Urinary bladder (tissue), 4 donors: ENCODE results near the gene ZCCHC3. TPM values are rescaled to one million over a fixed set of nuclear protein-coding genes. Genes with fewer than 3 reads are reported as not detected.
A peak's percentile ranks its signal among the peaks of the same experiment; 100 is the strongest.
"Not testable (repeated sequence)": the region's sequence is repeated elsewhere in the genome, so short reads cannot be mapped to it uniquely, and the experiment has no call there.

Experiments
- DNase-seq: peaks from one replicate; pipeline ENCODE4 v3.0.0-alpha.2; 2015; ENCODE audit errors: extremely low spot score
- H3K27ac ChIP-seq: one replicate; pipeline ENCODE4 v1.5.1; 2013; ENCODE audit warnings: low read depth, mild to moderate bottlenecking, moderate library complexity
- H3K36me3 ChIP-seq: one replicate; pipeline ENCODE4 v1.6.1; 2013; ENCODE audit warnings: mild to moderate bottlenecking, moderate library complexity; ENCODE audit not compliant: insufficient read depth
- H3K4me1 ChIP-seq: one replicate; pipeline ENCODE4 v1.6.1; 2013; ENCODE audit warnings: mild to moderate bottlenecking, moderate library complexity; ENCODE audit not compliant: insufficient read depth
- H3K4me3 ChIP-seq: one replicate; pipeline ENCODE4 v1.5.1; 2013; ENCODE audit warnings: low read depth, low read length
- WGBS: extraction: QIAGEN DNeasy Blood & Tissue Kit; methylation state at CpG from one replicate; pipeline ENCODE4 v1.1.7; 2013; 5-methylcytosine and 5-hydroxymethylcytosine counted together
- polyA plus RNA-seq: library from polyadenylated mRNA; stranded (reverse); fragments of 200-250 nt; gene quantifications from one replicate; pipeline ENCODE4 v1.2.3, GENCODE V29; 2013
- total RNA-seq: library from RNA; depleted of rRNA; stranded (reverse); fragments of >200 nt; gene quantifications from one replicate; pipeline ENCODE4 v1.2.3, GENCODE V29; 2014
- donor health status: healthy with polysubstance abuse.
- donor health status: healthy.

The ZCCHC3 gene, protein sequence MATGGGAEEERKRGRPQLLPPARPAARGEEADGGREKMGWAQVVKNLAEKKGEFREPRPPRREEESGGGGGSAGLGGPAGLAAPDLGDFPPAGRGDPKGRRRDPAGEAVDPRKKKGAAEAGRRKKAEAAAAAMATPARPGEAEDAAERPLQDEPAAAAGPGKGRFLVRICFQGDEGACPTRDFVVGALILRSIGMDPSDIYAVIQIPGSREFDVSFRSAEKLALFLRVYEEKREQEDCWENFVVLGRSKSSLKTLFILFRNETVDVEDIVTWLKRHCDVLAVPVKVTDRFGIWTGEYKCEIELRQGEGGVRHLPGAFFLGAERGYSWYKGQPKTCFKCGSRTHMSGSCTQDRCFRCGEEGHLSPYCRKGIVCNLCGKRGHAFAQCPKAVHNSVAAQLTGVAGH
- 18.0 TPM for total RNA-seq
- polyA plus RNA-seq: 14.2 TPM

DNA sequence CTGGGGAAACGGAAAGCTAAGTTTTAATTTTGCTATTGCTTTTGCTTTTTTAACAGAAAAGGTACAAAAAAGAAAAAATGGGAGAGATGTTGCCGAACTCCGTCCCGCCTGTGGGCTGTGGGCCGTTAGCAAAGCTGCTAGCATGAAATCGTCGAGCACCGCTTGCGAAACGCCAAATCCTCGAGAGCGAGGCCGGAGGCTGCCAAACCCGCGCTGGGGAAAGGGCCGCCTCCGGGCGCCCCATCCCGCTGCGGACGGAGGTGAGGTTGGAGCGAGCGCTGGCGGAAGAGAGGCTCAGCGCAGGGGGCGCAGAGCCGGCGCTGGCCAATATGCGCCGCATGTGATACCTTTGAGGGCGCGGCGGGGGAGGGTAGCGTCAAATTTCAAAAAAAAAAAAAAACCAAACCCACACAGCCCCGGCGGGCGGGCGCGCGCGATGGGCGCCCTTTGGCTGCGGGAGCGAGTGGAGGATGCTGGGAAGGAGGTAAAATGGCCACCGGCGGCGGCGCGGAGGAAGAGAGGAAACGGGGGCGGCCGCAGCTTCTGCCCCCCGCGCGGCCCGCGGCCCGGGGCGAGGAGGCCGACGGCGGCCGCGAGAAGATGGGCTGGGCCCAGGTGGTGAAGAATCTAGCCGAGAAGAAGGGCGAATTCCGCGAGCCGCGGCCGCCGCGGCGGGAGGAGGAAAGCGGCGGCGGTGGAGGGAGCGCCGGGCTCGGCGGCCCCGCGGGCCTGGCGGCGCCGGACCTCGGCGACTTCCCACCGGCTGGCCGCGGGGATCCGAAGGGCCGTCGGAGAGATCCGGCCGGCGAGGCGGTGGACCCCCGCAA lies at the start of gene ZCCHC3:
TSS of gene ZCCHC3 (plus strand) at position 473 of the 827 bp plus-strand sequence. CDS start at position 490, 17 bp downstream.
- peak; percentile 91 for DNase-seq
- Histone ChIP-seq H3K27ac (peak within 1 kb of the TSS; percentile 100), H3K4me1 (no peaks in the 10 kb centered on the region), H3K4me3 (peak within 1 kb of the TSS; percentile 87), H3K36me3 (no peaks in the 10 kb centered on the region)
- WGBS: under 1% methylated on average over 98 of the region's 99 CpGs

DNA sequence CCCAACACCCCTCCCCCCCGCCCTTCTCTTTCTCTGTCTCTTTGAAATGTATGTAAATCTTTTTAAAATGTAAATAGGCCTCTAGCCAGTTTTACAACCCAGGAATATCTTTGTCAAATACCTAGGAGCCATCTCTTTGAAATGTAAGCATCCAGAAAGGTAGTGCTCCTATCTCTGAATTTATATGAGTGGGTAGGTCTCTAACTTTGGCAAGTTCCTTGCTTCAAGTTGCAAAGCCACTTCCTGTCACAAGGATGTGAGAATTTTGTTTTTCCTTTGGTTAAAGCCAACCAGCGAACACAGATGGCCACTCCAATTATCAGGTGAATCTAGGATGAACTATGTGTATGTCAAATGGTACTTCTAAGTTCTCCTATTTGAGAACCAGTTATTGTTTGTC lies 46.0 kb upstream of the ZCCHC3 start:
- no peak for DNase-seq
- Histone ChIP-seq H3K4me1 (no peaks in the 10 kb centered on the region), H3K4me3 (no peak overlapping the region), H3K27ac (no peak overlapping the region), H3K36me3 (no peaks in the 10 kb centered on the region)
- 21% methylated on average over 2 of the region's 2 CpGs for whole genome bisulfite sequencing

DNA sequence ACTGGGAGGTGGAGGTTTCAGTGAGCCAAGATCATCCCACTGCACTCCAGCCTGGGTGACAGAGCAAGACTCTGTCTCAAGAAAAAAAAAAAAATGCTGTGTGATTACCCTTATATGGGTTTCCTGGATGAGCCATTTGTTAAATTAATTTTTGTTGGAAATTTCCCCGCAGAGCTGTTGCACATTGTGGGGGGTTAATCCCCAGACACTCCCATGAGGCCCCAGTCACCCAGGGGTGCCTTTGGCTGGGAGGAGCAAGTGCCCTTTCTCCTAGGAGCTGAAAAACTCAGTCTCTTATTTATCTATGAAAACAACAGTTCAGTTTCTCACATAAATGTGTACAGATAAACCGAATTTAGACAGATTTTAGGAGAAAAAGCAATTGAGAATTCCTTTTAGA lies 44.6 kb upstream of the ZCCHC3 start:
- 77% methylated on average over 2 of the region's 2 CpGs for WGBS
- no peak for DNase-seq

DNA sequence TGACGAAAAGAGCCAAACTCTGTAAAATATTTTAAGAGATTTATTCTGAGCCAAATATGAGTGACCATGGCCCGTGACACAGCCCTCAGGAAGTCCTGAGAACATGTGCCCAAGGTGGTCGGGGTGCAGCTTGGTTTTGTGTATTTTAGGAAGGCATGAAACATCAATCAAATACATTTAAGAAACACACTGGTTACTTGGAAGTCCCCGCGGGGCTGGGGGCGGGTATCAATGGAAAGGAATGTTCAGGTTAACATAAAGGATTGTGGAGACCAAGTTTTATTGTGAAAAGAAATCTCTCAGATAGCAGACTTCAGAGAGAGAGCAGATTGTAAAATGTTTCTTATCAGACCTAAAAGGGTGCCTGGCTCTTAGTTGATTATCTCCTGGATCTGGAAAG lies 43.9 kb upstream of the ZCCHC3 start:
- DNase-seq, H3K27ac ChIP-seq, H3K4me1 ChIP-seq, H3K4me3 ChIP-seq, H3K36me3 ChIP-seq: not testable (repeated sequence)
- 23% methylated on average over 6 of the region's 6 CpGs for WGBS

More for the DNA sequence above, 44.6 kb upstream of the ZCCHC3 start:
- Histone ChIP-seq H3K4me1 (no peaks in the 10 kb centered on the region), H3K27ac (no peak overlapping the region), H3K4me3 (no peak overlapping the region), H3K36me3 (no peaks in the 10 kb centered on the region)

DNA sequence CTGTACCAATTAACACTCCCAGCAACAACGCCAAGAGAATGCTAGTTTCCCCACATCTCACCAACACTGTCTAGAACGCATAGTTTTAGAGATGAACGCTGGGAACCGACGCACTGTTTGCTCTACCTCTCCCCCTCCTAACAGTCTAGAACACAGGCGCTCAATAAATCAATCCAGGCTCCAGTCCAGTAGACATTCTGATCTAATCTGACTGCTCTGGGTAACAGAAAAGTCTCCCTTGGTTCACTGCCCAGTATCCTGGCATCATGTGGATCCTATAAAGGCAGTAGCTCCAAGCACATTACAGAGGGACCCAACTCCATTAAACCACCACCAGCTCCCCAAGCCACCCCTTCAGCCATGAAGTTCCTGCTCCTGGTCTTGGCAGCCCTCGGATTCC lies 40.0 kb upstream of the ZCCHC3 start, which contains the start of gene DEFB132:
TSS of gene DEFB132 (plus strand) at position 306 of the 400 bp plus-strand sequence. CDS start at position 361, 55 bp downstream.
- no peak for DNase-seq

DNA sequence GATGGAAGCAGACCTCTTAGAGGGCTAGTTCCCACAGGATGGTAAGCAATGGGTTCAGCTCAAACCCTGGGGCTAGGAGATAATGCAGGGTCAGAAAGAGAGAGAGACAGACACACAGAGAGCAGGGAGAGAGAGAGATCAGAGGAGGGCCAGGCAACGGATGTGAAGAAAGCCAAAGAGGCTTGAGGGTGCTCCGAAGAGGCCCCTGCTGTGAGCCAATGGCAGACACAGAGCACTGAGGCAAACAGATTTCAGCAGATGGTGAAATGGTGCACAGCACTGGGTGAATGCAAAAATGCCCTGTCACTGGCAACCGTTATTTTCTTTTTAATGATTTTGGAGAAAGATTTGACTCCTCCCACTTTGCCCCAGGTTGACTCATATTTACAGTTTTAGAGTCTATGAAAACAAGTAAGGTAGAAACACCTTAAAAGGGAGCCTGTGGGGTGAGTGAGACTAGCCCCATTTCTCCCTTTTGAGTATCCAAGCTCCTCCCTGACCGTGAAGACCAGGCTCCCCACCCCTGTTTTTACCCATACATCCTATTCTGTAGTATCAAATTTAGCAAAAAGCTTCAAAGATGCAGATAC lies 39.0 kb upstream of the ZCCHC3 start:
- DNase-seq: no peak
- no peak overlapping the region for H3K27ac ChIP-seq
- no peaks in the 10 kb centered on the region for H3K36me3 ChIP-seq
- no peak overlapping the region for H3K4me3 ChIP-seq
- WGBS: 73% methylated on average over 4 of the region's 4 CpGs
- H3K4me1 ChIP-seq: no peaks in the 10 kb centered on the region

More for the DNA sequence above, 40.0 kb upstream of the ZCCHC3 start, which contains the start of gene DEFB132:
- Histone ChIP-seq H3K4me1 (no peaks in the 10 kb centered on the region), H3K27ac (no peak within 1 kb of the TSS), H3K4me3 (no peak within 1 kb of the TSS), H3K36me3 (no peaks in the 10 kb centered on the region)
- WGBS: 66% methylated on average over 7 of the region's 7 CpGs

DNA sequence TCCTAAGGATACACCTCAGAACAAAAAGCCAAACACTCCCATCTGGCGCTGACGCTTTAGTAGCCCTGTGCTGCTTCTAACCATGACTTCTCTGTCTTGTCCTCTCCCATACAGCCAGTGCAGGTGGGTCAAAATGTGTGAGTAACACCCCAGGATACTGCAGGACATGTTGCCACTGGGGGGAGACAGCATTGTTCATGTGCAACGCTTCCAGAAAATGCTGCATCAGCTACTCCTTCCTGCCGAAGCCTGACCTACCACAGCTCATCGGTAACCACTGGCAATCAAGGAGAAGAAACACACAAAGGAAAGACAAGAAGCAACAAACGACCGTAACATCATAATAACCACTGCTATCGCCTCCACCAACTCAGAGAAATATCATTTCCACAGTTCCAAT lies 38.4 kb upstream of the ZCCHC3 start:
- no peaks in the 10 kb centered on the region for H3K4me1 ChIP-seq
- 52% methylated on average over 8 of the region's 8 CpGs for WGBS
- no peaks in the 10 kb centered on the region for H3K36me3 ChIP-seq
- DNase-seq: no peak
- no peak overlapping the region for H3K27ac ChIP-seq
- H3K4me3 ChIP-seq: no peak overlapping the region

DNA sequence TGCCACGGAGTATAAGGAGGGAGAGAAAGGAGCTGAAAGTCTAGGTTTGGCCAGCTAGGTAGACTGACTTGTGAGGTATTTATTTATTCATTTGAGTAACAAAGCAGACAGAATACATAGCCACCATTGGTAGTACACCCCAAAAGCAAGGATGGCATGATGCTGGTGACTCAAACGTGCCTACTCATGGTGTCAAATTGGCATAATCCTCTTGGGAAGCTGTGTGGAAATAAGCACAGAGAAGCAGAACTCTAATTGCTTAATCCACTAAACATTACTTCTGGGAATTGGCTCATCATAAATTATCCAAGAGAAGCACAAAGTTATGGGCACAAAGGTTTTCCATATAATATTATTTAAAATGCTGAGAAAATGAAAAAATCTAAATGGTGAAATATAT lies 37.4 kb upstream of the ZCCHC3 start:
- H3K4me1 ChIP-seq: no peaks in the 10 kb centered on the region
- H3K36me3 ChIP-seq: no peaks in the 10 kb centered on the region
- 58% methylated on average over 2 of the region's 2 CpGs for WGBS
- DNase-seq: no peak
- no peak overlapping the region for H3K27ac ChIP-seq
- H3K4me3 ChIP-seq: no peak overlapping the region

DNA sequence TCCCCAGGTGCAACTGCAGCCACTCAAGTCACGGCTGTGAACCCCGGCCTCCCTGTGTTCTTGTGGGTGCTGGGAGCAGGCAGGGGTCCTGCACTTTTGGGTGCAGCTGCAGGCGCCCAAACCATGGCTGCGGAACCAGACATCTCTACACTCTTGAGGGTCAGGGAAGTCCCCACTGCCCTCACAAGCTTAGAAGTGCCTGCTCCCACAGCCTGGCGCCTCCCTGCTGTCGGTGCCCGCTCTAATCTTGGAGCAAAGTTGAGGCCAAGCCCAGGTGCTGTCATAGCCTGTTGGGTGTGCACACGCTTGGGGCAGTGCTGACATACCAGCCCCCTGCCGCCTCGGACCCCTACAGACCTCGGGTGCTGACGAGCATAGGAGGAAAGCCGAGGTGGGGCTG lies 33.7 kb upstream of the ZCCHC3 start:
- DNase-seq: no peak
- Histone ChIP-seq H3K4me3 (no peak overlapping the region), H3K36me3 (no peaks in the 10 kb centered on the region), H3K27ac (no peak overlapping the region), H3K4me1 (no peaks in the 10 kb centered on the region)
- 85% methylated on average over 13 of the region's 13 CpGs for WGBS

DNA sequence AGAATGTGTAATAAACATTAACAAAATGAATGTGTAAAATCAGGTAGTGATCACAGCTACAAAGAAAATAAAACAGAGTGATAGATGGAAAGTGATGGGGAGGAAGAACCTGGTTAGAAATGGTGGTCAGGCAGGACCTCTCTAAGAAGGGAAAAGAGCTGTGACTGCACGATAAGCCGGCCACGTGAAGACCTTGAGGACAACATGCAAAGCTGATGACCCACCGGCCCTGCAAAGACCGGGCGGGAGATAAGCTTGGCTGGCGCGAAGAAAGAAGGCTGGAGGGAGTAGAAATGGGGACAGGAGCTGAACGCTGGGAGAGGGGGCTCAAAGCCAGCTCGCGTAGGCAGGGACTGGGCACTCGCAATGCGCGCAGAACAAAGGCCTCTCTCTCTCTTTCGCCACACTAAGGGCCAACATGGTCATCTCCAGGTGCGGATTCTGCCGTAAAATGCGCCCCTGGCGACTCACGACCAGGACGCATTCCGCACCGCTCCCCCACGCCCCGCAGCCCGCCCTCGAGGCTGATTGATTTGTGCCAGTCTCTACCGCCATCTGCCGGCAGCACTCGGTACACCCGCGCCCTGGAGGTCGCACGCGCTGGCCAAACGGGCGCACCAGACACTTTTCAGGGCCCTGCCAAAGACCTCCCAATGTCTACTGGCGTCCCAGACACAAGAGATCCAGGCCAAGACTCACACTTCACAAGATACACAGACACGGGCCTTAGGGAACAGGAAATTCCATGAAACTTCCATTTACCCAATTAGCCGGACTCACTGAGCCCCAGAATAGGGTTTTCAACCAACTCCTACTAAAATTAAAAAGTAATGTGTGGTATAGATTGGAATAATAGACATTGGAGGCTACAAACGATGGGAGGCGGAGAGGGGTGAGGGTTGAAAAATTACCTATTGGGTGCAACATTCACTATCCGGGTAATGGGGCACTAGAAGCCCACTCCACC lies 30.5 kb upstream of the ZCCHC3 start:
- Histone ChIP-seq H3K36me3 (no peaks in the 10 kb centered on the region), H3K4me1 (no peaks in the 10 kb centered on the region), H3K27ac (no peak overlapping the region), H3K4me3 (peak overlapping the region; percentile 12)
- WGBS: 8% methylated on average over 43 of the region's 43 CpGs
- DNase-seq: no peak

DNA sequence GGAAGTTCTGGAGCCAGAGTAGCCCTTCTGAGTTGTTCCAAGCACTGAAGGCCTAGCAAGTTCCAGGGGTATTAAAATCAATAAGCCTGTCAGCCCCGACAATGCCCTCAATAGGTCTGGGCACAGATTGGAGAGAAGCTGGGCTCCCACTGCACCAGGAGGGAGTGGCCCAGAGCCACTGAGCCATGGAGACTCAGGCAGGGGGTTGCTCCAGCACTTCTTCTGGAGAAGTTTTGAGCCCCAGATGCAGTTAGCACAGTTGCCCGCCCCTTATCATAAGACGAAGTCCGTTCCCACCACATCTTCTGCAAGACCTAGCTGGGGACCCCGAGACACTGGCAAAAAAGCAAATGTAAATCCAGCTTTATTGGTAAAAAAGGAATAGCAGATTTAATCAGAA lies 26.9 kb upstream of the ZCCHC3 start:
- Histone ChIP-seq H3K4me1 (no peaks in the 10 kb centered on the region), H3K36me3 (no peaks in the 10 kb centered on the region), H3K27ac (no peak overlapping the region), H3K4me3 (no peak overlapping the region)
- DNase-seq: no peak
- 88% methylated on average over 5 of the region's 5 CpGs for WGBS

DNA sequence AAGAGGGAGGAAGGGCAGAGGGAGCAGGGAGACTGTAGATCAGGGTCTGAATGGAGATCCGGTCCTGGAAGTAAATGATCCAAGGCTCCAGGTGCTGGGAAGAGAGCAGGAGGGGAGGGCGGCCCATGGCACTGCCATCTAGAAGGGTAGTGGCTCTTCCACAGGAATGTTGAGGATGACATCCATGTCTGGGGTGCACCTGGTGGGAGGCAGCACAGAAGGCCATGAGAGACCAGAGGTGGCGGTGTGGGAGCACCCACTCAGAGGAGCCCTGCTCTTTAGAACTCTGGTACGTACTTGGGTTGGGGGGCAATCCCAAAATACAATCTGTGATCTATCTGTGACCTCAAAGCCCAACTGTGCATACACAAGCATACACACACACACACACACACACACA lies 26.3 kb upstream of the ZCCHC3 start:
- no peaks in the 10 kb centered on the region for H3K36me3 ChIP-seq
- 89% methylated on average over 4 of the region's 4 CpGs for WGBS
- no peak overlapping the region for H3K27ac ChIP-seq
- no peak overlapping the region for H3K4me3 ChIP-seq
- no peaks in the 10 kb centered on the region for H3K4me1 ChIP-seq
- DNase-seq: no peak

DNA sequence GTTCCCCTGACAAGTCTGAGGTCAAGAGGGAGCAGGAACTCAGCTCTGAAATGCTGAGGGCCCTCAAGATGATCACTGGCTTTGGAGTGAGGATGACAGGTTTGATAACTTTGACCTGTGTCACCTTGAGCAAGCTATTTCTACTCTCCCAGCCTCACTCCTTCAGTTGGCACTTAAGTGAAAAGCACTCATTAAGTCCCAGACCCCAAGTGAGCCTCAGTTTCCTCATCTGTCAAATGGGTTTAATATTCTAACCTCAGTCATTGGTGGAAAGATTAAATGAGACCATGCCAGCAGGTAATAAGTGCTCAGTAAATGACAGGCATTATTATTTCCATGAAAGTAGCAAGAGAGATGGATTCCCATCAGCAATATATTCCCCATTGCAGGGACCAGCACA lies 25.8 kb upstream of the ZCCHC3 start:
- Histone ChIP-seq H3K27ac (no peak overlapping the region), H3K4me3 (no peak overlapping the region), H3K4me1 (no peaks in the 10 kb centered on the region), H3K36me3 (no peaks in the 10 kb centered on the region)
- DNase-seq: no peak
